Measurements from ENCODE around the gene ATP2C1. TPM values are rescaled to one million over a fixed set of nuclear protein-coding genes. Genes with fewer than 3 reads are reported as not detected.
A peak's percentile ranks its signal among the peaks of the same experiment; 100 is the strongest.

The ATP2C1 gene
- total and polyA plus RNA-seq, 8 donors, result 12.2 to 54.6 (median 23.6) TPM

GRCh38 chr3:130897316-130897715 lies 3.4 kb downstream of the ATP2C1 start:
- FAIRE-seq (no peak), DNase-seq (no peak), ATAC-seq (no peak)
- TF ChIP-seq CTCF (IDR thresholded peaks at IDR 0.05), result no peak
- intact Hi-C loops (cut with DNase I), result loop anchor here in 1 of 3 donors (10.0 kb wide), 1 partner anchor 133 kb away; no protein-coding TSS in a partner anchor
- Histone ChIP-seq H3K27me3 (no peaks in the 10 kb centered on the region), H3K36me3 (no peaks in the 10 kb centered on the region), H3K4me1 (peaks cover 0 to 21% (median 5%) of the 10 kb centered on the region in 3 donors), H3K4me3 (no peak overlapping the region), H3K27ac (no peak overlapping the region), H3K9me3 (no peaks in the 10 kb centered on the region)
- 76 to 80% methylated on average over 2 of the region's 2 CpGs for WGBS, 2 donors

- Histone ChIP-seq H3K4me3 (no peak overlapping the region), H3K4me1 (peaks cover 0 to 15% (median 0%) of the 10 kb centered on the region in 3 donors), H3K27ac (no peak overlapping the region), H3K36me3 (no peaks in the 10 kb centered on the region), H3K9me3 (no peaks in the 10 kb centered on the region), H3K27me3 (no peaks in the 10 kb centered on the region)
- peak in 2 of 4 donors; percentile 37 to 60 for ATAC-seq
- no peak for DNase-seq
- FAIRE-seq, result no peak
- intact Hi-C loops (cut with DNase I), result no loop called here
- TF ChIP-seq CTCF (IDR thresholded peaks at IDR 0.05), result no peak
Measured at GRCh38 chr3:130900959-130901358, 7.1 kb downstream of the ATP2C1 start.

GRCh38 chr3:130901463-130902204 lies 7.8 kb downstream of the ATP2C1 start:
- Histone ChIP-seq H3K4me3 (no peak overlapping the region), H3K27ac (no peak overlapping the region), H3K4me1 (peaks cover 0 to 15% (median 0%) of the 10 kb centered on the region in 3 donors), H3K27me3 (no peaks in the 10 kb centered on the region), H3K36me3 (no peaks in the 10 kb centered on the region), H3K9me3 (no peaks in the 10 kb centered on the region)
- intact Hi-C loops (cut with DNase I), result no loop called here
- TF ChIP-seq CTCF (IDR thresholded peaks at IDR 0.05), result no peak
- no peak for FAIRE-seq
- no peak for DNase-seq
- no peak for ATAC-seq
- WGBS, 2 donors, result 59 to 67% methylated on average over 6 of the region's 6 CpGs

GRCh38 chr3:130903412-130903908 lies 9.6 kb downstream of the ATP2C1 start:
- Histone ChIP-seq H3K36me3 (no peaks in the 10 kb centered on the region), H3K27ac (no peak overlapping the region), H3K4me3 (no peak overlapping the region), H3K9me3 (no peaks in the 10 kb centered on the region), H3K27me3 (no peaks in the 10 kb centered on the region), H3K4me1 (peaks cover 0 to 15% (median 0%) of the 10 kb centered on the region in 3 donors)
- no peak for TF ChIP-seq CTCF (IDR thresholded peaks at IDR 0.05)
- DNase-seq (no peak), ATAC-seq (no peak), FAIRE-seq (no peak)
- intact Hi-C loops (cut with DNase I), result no loop called here
- WGBS, 2 donors, result 93 to 100% methylated on average over 1 of the region's 1 CpG

GRCh38 chr3:130904491-130904890 lies 10.6 kb downstream of the ATP2C1 start:
- no peak for ATAC-seq
- intact Hi-C loops (cut with DNase I), result no loop called here
- peaks cover 0 to 15% (median 0%) of the 10 kb centered on the region in 3 donors for H3K4me1 ChIP-seq
- no peaks in the 10 kb centered on the region for H3K9me3 ChIP-seq
- no peak for FAIRE-seq
- DNase-seq, result no peak
- 83 to 95% methylated on average over 1 of the region's 1 CpG for whole genome bisulfite sequencing, 2 donors
- no peak overlapping the region for H3K27ac ChIP-seq
- no peak overlapping the region for H3K4me3 ChIP-seq
- H3K36me3 ChIP-seq, result no peaks in the 10 kb centered on the region
- no peak for TF ChIP-seq CTCF (IDR thresholded peaks at IDR 0.05)
- no peaks in the 10 kb centered on the region for H3K27me3 ChIP-seq
